ENCODE measurements around the gene SLC25A21. TPM values are rescaled to one million over a fixed set of nuclear protein-coding genes. Genes with fewer than 3 reads are reported as not detected.

The SLC25A21 gene
- total and polyA plus RNA-seq, 8 donors, result 0.37 to 0.92 (median 0.60) TPM

DNA sequence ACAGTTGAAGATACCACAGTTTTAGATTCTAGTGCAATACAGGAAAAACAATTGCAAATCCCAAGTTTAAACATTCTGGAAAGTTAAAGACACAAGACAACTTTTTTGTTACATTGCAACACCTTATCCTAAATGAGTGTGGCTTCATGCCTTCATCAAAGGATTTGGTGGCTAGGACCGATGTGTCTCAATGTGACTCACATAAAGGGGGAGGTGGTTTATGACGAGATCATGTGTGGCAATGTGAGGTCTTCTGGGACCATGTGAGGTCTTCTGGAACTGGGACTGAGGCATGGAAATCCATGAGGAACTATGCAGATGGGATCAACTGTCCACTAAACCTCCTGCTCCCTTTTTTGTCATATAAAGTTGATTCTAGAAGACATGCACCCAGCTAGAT is 344.5 kb downstream of the SLC25A21 start:
- Histone ChIP-seq H3K4me1 (no peaks in the 10 kb centered on the region), H3K9me3 (no peaks in the 10 kb centered on the region), H3K27ac (no peak overlapping the region), H3K27me3 (no peaks in the 10 kb centered on the region), H3K36me3 (no peaks in the 10 kb centered on the region), H3K4me3 (no peak overlapping the region)
- DNase-seq (no peak), ATAC-seq (no peak), FAIRE-seq (no peak)
- 0 to 36% methylated on average over 2 of the region's 2 CpGs for WGBS, 2 donors
- intact Hi-C loops (cut with DNase I), result no loop called here
- TF ChIP-seq, protein P1, sequence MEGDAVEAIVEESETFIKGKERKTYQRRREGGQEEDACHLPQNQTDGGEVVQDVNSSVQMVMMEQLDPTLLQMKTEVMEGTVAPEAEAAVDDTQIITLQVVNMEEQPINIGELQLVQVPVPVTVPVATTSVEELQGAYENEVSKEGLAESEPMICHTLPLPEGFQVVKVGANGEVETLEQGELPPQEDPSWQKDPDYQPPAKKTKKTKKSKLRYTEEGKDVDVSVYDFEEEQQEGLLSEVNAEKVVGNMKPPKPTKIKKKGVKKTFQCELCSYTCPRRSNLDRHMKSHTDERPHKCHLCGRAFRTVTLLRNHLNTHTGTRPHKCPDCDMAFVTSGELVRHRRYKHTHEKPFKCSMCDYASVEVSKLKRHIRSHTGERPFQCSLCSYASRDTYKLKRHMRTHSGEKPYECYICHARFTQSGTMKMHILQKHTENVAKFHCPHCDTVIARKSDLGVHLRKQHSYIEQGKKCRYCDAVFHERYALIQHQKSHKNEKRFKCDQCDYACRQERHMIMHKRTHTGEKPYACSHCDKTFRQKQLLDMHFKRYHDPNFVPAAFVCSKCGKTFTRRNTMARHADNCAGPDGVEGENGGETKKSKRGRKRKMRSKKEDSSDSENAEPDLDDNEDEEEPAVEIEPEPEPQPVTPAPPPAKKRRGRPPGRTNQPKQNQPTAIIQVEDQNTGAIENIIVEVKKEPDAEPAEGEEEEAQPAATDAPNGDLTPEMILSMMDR (IDR thresholded peaks at IDR 0.05), result no peak

DNA sequence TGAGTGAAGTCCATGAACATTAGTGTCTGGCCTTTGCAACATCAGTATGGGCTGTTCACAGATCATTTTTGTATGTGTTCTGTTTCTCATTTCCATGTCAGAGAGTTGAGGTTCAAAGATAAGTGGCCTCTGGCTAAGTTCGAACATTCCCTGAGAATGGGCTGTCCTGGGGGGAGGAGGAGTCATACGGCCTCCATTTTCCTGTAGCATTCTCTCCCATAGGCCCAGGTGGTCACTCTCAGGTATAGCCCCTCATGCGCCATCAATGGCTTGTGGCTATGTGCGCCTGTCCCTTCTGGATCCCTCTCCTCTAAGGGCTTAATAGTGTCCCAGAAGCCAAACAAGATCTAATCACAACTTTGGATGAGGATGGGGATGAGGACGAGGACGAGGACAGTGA is 345.8 kb downstream of the SLC25A21 start:
- H3K4me1 ChIP-seq, result no peaks in the 10 kb centered on the region
- H3K27me3 ChIP-seq, result no peaks in the 10 kb centered on the region
- no peak for FAIRE-seq
- no peaks in the 10 kb centered on the region for H3K36me3 ChIP-seq
- H3K9me3 ChIP-seq, result no peaks in the 10 kb centered on the region
- WGBS, 2 donors, result 75% methylated on average over 6 of the region's 6 CpGs
- DNase-seq, result no peak
- ATAC-seq, result no peak
- intact Hi-C loops (cut with DNase I), result no loop called here
- TF ChIP-seq, protein P1 (IDR thresholded peaks at IDR 0.05), result no peak
- H3K4me3 ChIP-seq, result no peak overlapping the region
- H3K27ac ChIP-seq, result no peak overlapping the region

DNA sequence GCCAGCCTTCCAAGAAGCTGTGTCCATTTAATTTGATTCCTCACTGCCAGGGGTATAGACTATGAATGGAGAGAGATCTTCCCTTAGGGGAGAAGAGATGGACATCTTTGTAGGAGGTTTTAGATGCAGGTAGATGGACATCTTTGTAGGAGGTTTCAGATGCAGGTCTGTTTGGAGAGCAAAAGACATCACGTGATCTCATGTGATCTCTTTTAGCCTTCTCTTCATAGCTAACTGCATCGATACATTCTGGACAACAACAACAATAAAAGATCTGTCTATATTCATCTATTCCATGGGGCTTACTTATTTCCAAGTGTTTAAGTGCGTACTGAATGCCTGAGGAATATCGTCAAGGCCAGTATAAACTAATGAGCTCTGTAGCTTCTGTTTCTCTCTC is 347.6 kb downstream of the SLC25A21 start:
- no peaks in the 10 kb centered on the region for H3K36me3 ChIP-seq
- H3K4me1 ChIP-seq, result no peaks in the 10 kb centered on the region
- DNase-seq (no peak), FAIRE-seq (no peak), ATAC-seq (no peak)
- H3K9me3 ChIP-seq, result no peaks in the 10 kb centered on the region
- H3K27me3 ChIP-seq, result no peaks in the 10 kb centered on the region
- H3K27ac ChIP-seq, result no peak overlapping the region
- TF ChIP-seq, protein P1 (IDR thresholded peaks at IDR 0.05), result no peak
- 87 to 90% methylated on average over 4 of the region's 4 CpGs for WGBS, 2 donors
- H3K4me3 ChIP-seq, result no peak overlapping the region
- intact Hi-C loops (cut with DNase I), result no loop called here

DNA sequence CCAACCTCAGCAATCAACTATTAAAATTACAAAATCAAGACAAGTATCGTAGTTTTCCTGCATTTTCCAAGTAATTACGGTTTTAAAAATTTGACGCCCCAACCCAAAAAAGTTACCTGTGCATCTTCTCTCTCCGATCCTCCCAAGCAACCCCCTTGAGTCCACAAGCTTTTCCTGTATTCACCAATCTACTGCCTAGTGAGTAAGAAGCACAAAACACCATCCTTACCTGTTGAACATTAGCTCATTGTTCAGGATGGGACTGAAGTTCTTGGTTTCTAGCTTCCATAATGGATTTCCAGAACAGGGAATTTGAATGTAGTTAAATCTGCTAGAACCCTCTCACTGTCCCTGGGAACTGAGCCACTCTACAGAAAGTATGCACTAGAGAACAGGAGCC is 348.8 kb downstream of the SLC25A21 start:
- no peaks in the 10 kb centered on the region for H3K4me1 ChIP-seq
- intact Hi-C loops (cut with DNase I), result no loop called here
- no peak for ATAC-seq
- no peak overlapping the region for H3K4me3 ChIP-seq
- no peak for DNase-seq
- H3K36me3 ChIP-seq, result no peaks in the 10 kb centered on the region
- 64% methylated on average over 4 of the region's 4 CpGs for WGBS, 2 donors
- no peak for FAIRE-seq
- no peaks in the 10 kb centered on the region for H3K9me3 ChIP-seq
- H3K27ac ChIP-seq, result no peak overlapping the region
- H3K27me3 ChIP-seq, result no peaks in the 10 kb centered on the region
- TF ChIP-seq, protein P1 (IDR thresholded peaks at IDR 0.05), result no peak

DNA sequence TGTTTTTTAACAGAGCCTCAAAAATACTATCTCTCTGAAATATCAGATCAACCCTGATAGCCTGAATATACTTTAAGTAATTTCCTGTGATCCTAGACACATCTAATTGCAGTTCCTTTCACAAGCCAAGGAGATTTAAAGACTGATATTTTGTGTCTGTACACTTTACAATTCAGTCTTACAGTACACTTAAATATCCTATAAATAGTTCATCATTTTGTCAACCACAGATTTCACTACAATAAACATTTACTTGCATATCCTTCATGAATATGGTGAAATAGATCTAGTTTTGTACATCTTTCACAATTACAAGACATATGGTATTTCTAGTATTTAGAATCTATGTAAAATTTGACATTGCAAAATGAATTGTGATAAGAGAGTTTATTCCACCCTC is 349.7 kb downstream of the SLC25A21 start:
- DNase-seq (no peak), FAIRE-seq (no peak), ATAC-seq (no peak)
- Histone ChIP-seq H3K9me3 (no peaks in the 10 kb centered on the region), H3K27me3 (no peaks in the 10 kb centered on the region), H3K36me3 (no peaks in the 10 kb centered on the region), H3K4me3 (no peak overlapping the region), H3K27ac (no peak overlapping the region), H3K4me1 (no peaks in the 10 kb centered on the region)
- TF ChIP-seq, protein P1 (IDR thresholded peaks at IDR 0.05), result no peak
- intact Hi-C loops (cut with DNase I), result no loop called here

All from pancreas (tissue), 10 donors.